CD4-positive, alpha-beta T cell (primary cell): Measurements from ENCODE around the gene TUBA3E. TPM values are rescaled to one million over a fixed set of nuclear protein-coding genes. Genes with fewer than 3 reads are reported as not detected.
"Not testable (repeated sequence)": the region's sequence is repeated elsewhere in the genome, so short reads cannot be mapped to it uniquely, and the experiment has no call there.

Experiments
- ATAC-seq: fragments of 200-7000 bp; cut with Tn5 transposase; one replicate; pipeline ENCODE4 v1.10.0; 2022; ENCODE audit warnings: mild to moderate bottlenecking; ENCODE audit not compliant: poor library complexity
- CTCF ChIA-PET: fragments of 350-600 bp; sonication (Branson Sonifier 250); formaldehyde crosslinking; loops from one replicate; lab custom pipeline; 2021; ENCODE audit warnings: antibody characterized with exemption, inconsistent platforms; lab: Charles Lee
- POLR2A ChIA-PET: fragments of 350-600 bp; sonication (Branson Sonifier 250); formaldehyde crosslinking; loops from one replicate; lab custom pipeline; 2021; ENCODE audit warnings: antibody characterized with exemption, inconsistent platforms; lab: Charles Lee
- DNase-seq, 14 experiments: peaks; one replicate each; pipeline ENCODE4 v3.0.0-alpha.2; 2013 to 2020; ENCODE audit warnings: mixed read lengths in 2 of 14
- H3K27ac ChIP-seq, 2 donors: one replicate each; pipeline versions ENCODE4 v1.5.1 to v1.7.0; 2013; ENCODE audit warnings: low read length in 2 of 2, low read depth in 1 of 2, mild to moderate bottlenecking in 1 of 2
- H3K27me3 ChIP-seq, 2 experiments: 1 replicate in 1 of 2; 2 replicates in 1 of 2; pipeline versions ENCODE4 v1.6.1 to v1.7.0; 2013; ENCODE audit warnings: low read length in 2 of 2, control low read depth in 1 of 2, mild to moderate bottlenecking in 1 of 2, moderate library complexity in 1 of 2; ENCODE audit not compliant: insufficient read depth in 2 of 2, control insufficient read depth in 1 of 2
- H3K36me3 ChIP-seq: one replicate; pipeline ENCODE4 v1.6.1; 2013; ENCODE audit warnings: low read length, control low read depth; ENCODE audit not compliant: insufficient read depth
- H3K4me1 ChIP-seq: one replicate; pipeline ENCODE4 v1.6.1; 2013; ENCODE audit warnings: low read length, control low read depth; ENCODE audit not compliant: insufficient read depth
- H3K4me3 ChIP-seq: one replicate; pipeline ENCODE4 v1.5.1; 2013; ENCODE audit warnings: mild to moderate bottlenecking, low read length, moderate library complexity
- H3K9me3 ChIP-seq, 2 experiments: 1 replicate in 1 of 2; 2 replicates in 1 of 2; pipeline versions ENCODE4 v1.6.1 to v1.7.0; 2013; ENCODE audit warnings: low read length in 2 of 2, mild to moderate bottlenecking in 2 of 2, control low read depth in 1 of 2, moderate library complexity in 1 of 2; ENCODE audit not compliant: control insufficient read depth in 1 of 2, insufficient read depth in 1 of 2
- H3K27ac Mint-ChIP-seq: one replicate; pipeline ENCODE4 v1.8.0; 2020; ENCODE audit warnings: mixed read lengths
- H3K27me3 Mint-ChIP-seq: one replicate; pipeline ENCODE4 v1.8.0; 2021; ENCODE audit warnings: mixed read lengths
- H3K36me3 Mint-ChIP-seq: one replicate; pipeline ENCODE4 v1.8.0; 2021; ENCODE audit warnings: low read depth, mixed read lengths
- H3K4me1 Mint-ChIP-seq: one replicate; pipeline ENCODE4 v1.8.0; 2021; ENCODE audit warnings: low read depth, mixed read lengths
- H3K4me3 Mint-ChIP-seq: one replicate; pipeline ENCODE4 v1.8.0; 2020; ENCODE audit warnings: mild to moderate bottlenecking, mixed read lengths
- H3K9me3 Mint-ChIP-seq: one replicate; pipeline ENCODE4 v1.8.0; 2020; ENCODE audit warnings: mixed read lengths
- intact Hi-C, 2 experiments: fragments of 100-400 bp; cut with DNase I in 1 of 2; cut with micrococcal nuclease in 1 of 2; formaldehyde crosslinking; loops; one replicate each; pipeline versions ENCODE4 v1.15.1 to v1.9.0; 2023 to 2025; cut with DNase I, micrococcal nuclease
- total RNA-seq, 174 experiments: library from RNA in 2 of 174; stranded (reverse) in 2 of 174; gene quantifications; one replicate each; pipeline ENCODE4 v1.2.3 and lab custom pipeline; 2021 to 2026

TUBA3E gene
- total RNA-seq, 2 experiments from 2014 or later: not detected

DNA sequence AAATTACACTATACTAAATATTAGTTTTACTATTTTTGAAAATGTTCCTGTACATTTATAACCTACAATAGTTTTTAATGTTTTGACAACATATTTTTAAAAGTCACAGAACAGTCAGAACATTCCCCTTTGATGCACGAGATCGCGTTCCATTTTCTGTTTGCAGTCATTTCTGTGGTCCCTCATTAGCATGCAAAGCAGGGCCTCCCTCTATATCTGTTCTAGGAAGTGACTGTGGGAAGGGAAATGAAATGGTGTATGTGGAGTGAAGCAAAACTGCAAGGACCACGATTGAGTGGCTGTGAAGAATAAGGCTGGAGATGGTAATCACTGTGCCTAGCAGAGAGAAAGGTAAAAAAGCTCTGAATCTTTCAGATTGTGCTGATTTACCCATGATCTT lies 24.3 kb upstream of the TUBA3E start:
- H3K9me3 Mint-ChIP-seq, H3K4me1 ChIP-seq, H3K27ac Mint-ChIP-seq, H3K4me1 Mint-ChIP-seq, CTCF ChIA-PET, H3K9me3 ChIP-seq, H3K4me3 Mint-ChIP-seq, DNase-seq, POLR2A ChIA-PET, H3K27ac ChIP-seq, H3K4me3 ChIP-seq, intact Hi-C loops, H3K36me3 ChIP-seq, H3K36me3 Mint-ChIP-seq, ATAC-seq, H3K27me3 ChIP-seq: not testable (repeated sequence)
- peaks cover 26% of the 10 kb centered on the region for H3K27me3 Mint-ChIP-seq

- CTCF ChIA-PET, POLR2A ChIA-PET, H3K4me1 ChIP-seq, H3K4me1 Mint-ChIP-seq, ATAC-seq, H3K4me3 ChIP-seq, H3K36me3 Mint-ChIP-seq, DNase-seq, H3K36me3 ChIP-seq, H3K4me3 Mint-ChIP-seq, H3K27ac ChIP-seq, H3K9me3 ChIP-seq, H3K27me3 ChIP-seq, H3K9me3 Mint-ChIP-seq, H3K27ac Mint-ChIP-seq, intact Hi-C loops: not testable (repeated sequence)
- peaks cover 36% of the 10 kb centered on the region for H3K27me3 Mint-ChIP-seq
These were observed 22.3 kb upstream of the TUBA3E start for GRCh38 chr2:130220505-130220904.

DNA sequence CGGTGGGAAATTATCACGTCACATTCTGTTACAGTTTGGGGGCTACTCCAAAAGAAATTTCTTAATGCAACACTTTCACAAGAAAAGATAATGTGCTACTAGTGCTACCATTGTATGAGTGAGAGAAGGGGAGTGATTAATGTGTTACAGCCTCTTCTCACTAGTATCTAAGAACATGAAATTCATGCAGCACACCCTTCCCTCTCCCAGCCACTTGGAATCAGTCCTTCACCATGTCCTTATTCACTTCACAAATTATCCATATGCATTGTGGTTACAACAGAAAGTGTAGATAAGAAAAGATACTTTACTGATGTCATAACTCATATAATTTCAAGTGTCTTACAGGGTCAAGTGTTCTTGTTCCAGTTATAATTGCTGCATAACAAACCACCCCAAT lies 20.9 kb upstream of the TUBA3E start:
- H3K4me3 ChIP-seq, H3K36me3 Mint-ChIP-seq, DNase-seq, CTCF ChIA-PET, H3K4me1 ChIP-seq, H3K9me3 ChIP-seq, H3K27me3 ChIP-seq, intact Hi-C loops, ATAC-seq, POLR2A ChIA-PET, H3K27ac ChIP-seq, H3K27ac Mint-ChIP-seq, H3K4me3 Mint-ChIP-seq, H3K36me3 ChIP-seq, H3K9me3 Mint-ChIP-seq, H3K4me1 Mint-ChIP-seq: not testable (repeated sequence)
- peaks cover 45% of the 10 kb centered on the region for H3K27me3 Mint-ChIP-seq

DNA sequence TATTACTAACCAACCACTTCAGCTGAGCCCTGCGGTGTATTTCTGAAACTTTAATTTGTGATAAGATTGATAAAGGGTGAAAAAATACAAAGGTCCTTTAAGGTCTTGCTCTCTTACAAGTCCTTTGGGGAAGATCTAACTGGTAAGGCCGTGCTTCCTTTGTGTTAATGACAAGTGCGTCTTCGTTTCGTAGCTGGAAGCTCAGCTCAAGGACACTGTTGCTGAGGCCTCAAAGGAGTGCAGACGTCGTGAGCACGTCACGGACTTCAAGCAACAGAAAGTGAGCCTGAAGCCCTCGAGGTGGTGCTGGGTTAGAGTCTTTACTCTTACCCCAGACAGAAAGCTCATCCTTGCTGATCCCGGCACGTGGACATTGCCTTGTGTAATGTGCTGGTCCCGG lies 8.8 kb upstream of the TUBA3E start:
- H3K27ac ChIP-seq, H3K4me3 ChIP-seq, H3K4me1 Mint-ChIP-seq, H3K9me3 Mint-ChIP-seq, H3K9me3 ChIP-seq, CTCF ChIA-PET, POLR2A ChIA-PET, H3K36me3 Mint-ChIP-seq, H3K36me3 ChIP-seq, H3K27me3 ChIP-seq, intact Hi-C loops, DNase-seq, H3K27ac Mint-ChIP-seq, H3K4me3 Mint-ChIP-seq, ATAC-seq, H3K4me1 ChIP-seq: not testable (repeated sequence)
- peaks cover 18% of the 10 kb centered on the region for H3K27me3 Mint-ChIP-seq

DNA sequence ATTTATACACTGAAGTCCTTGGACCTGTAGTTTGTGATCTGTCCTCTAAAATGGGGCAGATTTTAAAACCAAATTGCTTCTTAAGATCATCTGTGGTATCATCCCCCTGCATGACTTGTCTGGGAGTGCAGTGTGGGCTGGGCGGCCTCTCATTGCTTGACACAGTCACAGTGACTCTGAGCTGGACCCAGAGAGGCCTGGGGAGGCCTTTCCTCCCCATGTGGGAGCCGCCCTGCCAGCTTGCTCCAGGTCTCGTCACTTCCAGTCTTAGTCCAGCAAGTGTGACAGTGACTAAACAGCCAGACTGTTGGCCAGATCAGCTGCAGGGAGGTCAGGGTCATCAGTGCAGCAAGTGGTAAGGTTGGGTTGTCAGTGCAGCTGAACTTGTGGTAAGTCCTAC lies 4.9 kb upstream of the TUBA3E start:
- H3K9me3 Mint-ChIP-seq, H3K4me3 Mint-ChIP-seq, H3K4me1 ChIP-seq, H3K27me3 ChIP-seq, H3K4me1 Mint-ChIP-seq, ATAC-seq, H3K36me3 ChIP-seq, H3K36me3 Mint-ChIP-seq, H3K4me3 ChIP-seq, DNase-seq, POLR2A ChIA-PET, H3K27me3 Mint-ChIP-seq, H3K27ac ChIP-seq, intact Hi-C loops, CTCF ChIA-PET, H3K9me3 ChIP-seq, H3K27ac Mint-ChIP-seq: not testable (repeated sequence)

DNA sequence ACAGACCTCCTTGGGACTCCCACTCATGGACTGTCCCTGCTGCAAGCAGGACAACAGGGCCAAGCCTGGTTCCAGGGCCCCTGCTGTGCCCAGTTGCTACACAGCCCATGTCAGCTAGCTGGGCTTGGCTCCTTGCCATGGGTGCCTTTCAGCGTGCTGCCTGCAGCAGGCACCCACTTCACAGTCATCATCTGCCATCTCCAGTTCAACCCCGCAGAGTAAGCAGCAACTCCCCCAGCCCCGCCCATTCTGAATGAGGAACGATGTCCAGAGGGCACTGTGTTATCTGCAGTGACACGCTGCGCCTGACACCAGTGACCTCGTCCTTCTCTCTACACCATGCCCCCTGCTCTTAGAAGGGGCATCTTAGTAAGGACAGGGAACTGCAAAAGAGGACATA lies 4.3 kb upstream of the TUBA3E start:
- ATAC-seq, CTCF ChIA-PET, POLR2A ChIA-PET, H3K36me3 ChIP-seq, H3K27me3 Mint-ChIP-seq, DNase-seq, H3K27me3 ChIP-seq, H3K4me1 Mint-ChIP-seq, intact Hi-C loops, H3K4me1 ChIP-seq, H3K4me3 ChIP-seq, H3K4me3 Mint-ChIP-seq, H3K27ac ChIP-seq, H3K36me3 Mint-ChIP-seq, H3K27ac Mint-ChIP-seq, H3K9me3 ChIP-seq, H3K9me3 Mint-ChIP-seq: not testable (repeated sequence)

- ATAC-seq, POLR2A ChIA-PET, H3K4me3 ChIP-seq, H3K27ac Mint-ChIP-seq, H3K27me3 ChIP-seq, H3K4me1 ChIP-seq, H3K36me3 Mint-ChIP-seq, H3K4me3 Mint-ChIP-seq, intact Hi-C loops, H3K36me3 ChIP-seq, CTCF ChIA-PET, H3K27me3 Mint-ChIP-seq, H3K27ac ChIP-seq, H3K9me3 Mint-ChIP-seq, H3K9me3 ChIP-seq, DNase-seq, H3K4me1 Mint-ChIP-seq: not testable (repeated sequence)
These were observed 2.2 kb downstream of the TUBA3E start for GRCh38 chr2:130196052-130196451.
